NCI-H69 (cell line): ENCODE results near the gene CYTH2.

Experiments used
- DNase-seq: peaks from one replicate; lab custom pipeline; 2025; lab: John Stamatoyannopoulos, UW

CYTH2 gene

GRCh38 chr19:48495396-48495795 is 26.2 kb downstream of the CYTH2 start:
- DNase-seq: no peak

- peak; percentile 35 for DNase-seq
Measured at GRCh38 chr19:48496959-48497727, 28.0 kb downstream of the CYTH2 start.

- DNase-seq: no peak
Measured at GRCh38 chr19:48497728-48498594, 28.8 kb downstream of the CYTH2 start.

- peak; percentile 29 for DNase-seq
Measured at GRCh38 chr19:48498595-48499311, 29.6 kb downstream of the CYTH2 start.

- DNase-seq: peak; percentile 42
Measured at GRCh38 chr19:48499316-48500090, 30.3 kb downstream of the CYTH2 start.

- no peak for DNase-seq
Measured at GRCh38 chr19:48500830-48501493, 31.8 kb downstream of the CYTH2 start.

- peak; percentile 99 for DNase-seq
Measured at GRCh38 chr19:48501494-48502349, 32.6 kb downstream of the CYTH2 start.

GRCh38 chr19:48502350-48503018 is 33.3 kb downstream of the CYTH2 start:
- no peak for DNase-seq

- peak; percentile 82 for DNase-seq
Measured at GRCh38 chr19:48506138-48506733, 37.1 kb downstream of the CYTH2 start.

GRCh38 chr19:48507911-48508439 is 38.8 kb downstream of the CYTH2 start:
- DNase-seq: no peak

- DNase-seq: no peak
Measured at GRCh38 chr19:48508729-48509411, 39.7 kb downstream of the CYTH2 start.

- DNase-seq: peak; percentile 53
Measured at GRCh38 chr19:48509467-48510194, 40.5 kb downstream of the CYTH2 start.

GRCh38 chr19:48510421-48511268 is 41.5 kb downstream of the CYTH2 start:
- peak; percentile 67 for DNase-seq

GRCh38 chr19:48511321-48511731 is 42.2 kb downstream of the CYTH2 start:
- DNase-seq: no peak

- peak; percentile 83 for DNase-seq
Measured at GRCh38 chr19:48511800-48512503, 42.8 kb downstream of the CYTH2 start, which contains the start of gene LMTK3. LMTK3 (minus strand) TSS chr19:48511835; CDS start chr19:48511576, 259 bp downstream.
